Lung (tissue), 12 donors: Measurements from ENCODE around the gene DLGAP4. TPM values are rescaled to one million over a fixed set of nuclear protein-coding genes. Genes with fewer than 3 reads are reported as not detected.

Experiments used
- ATAC-seq: fragments of 200-7000 bp; cut with Tn5 transposase; one replicate; pipeline ENCODE4 v1.9.1; 2020; ENCODE audit warnings: moderate number of reproducible peaks; ENCODE audit not compliant: insufficient read depth, low FRiP score
- DNase-seq, 3 donors: peaks; one replicate each; pipeline ENCODE4 v3.0.0-alpha.2; 2013 to 2017
- H3K27ac ChIP-seq, 2 donors: one replicate each; pipeline ENCODE4 v1.5.1; 2013; ENCODE audit warnings: mild to moderate bottlenecking in 2 of 2, moderate library complexity in 2 of 2, control low read depth in 1 of 2, inconsistent platforms in 1 of 2, low read depth in 1 of 2, low read length in 1 of 2
- H3K27me3 ChIP-seq, 3 donors: one replicate each; pipeline ENCODE4 v1.5.1; 2013; ENCODE audit warnings: low read length in 2 of 3; ENCODE audit not compliant: control insufficient read depth in 3 of 3, insufficient read depth in 3 of 3
- H3K36me3 ChIP-seq, 4 donors: one replicate each; pipeline ENCODE4 v1.5.1; 2013; ENCODE audit warnings: low read length in 4 of 4, mild to moderate bottlenecking in 1 of 4, moderate library complexity in 1 of 4; ENCODE audit not compliant: control insufficient read depth in 4 of 4, insufficient read depth in 4 of 4
- H3K4me1 ChIP-seq, 5 donors: one replicate each; pipeline ENCODE4 v1.5.1; 2013; ENCODE audit warnings: low read length in 5 of 5, mild to moderate bottlenecking in 2 of 5, moderate library complexity in 1 of 5; ENCODE audit not compliant: control insufficient read depth in 5 of 5, insufficient read depth in 5 of 5
- H3K4me3 ChIP-seq: one replicate; pipeline ENCODE4 v1.5.1; 2013; ENCODE audit warnings: mild to moderate bottlenecking, control low read depth, moderate library complexity
- H3K9ac ChIP-seq, 2 donors: one replicate each; pipeline ENCODE4 v1.5.1; 2013; ENCODE audit warnings: low read length in 2 of 2, control low read depth in 1 of 2; ENCODE audit not compliant: insufficient read depth in 1 of 2
- H3K9me3 ChIP-seq, 4 donors: one replicate each; pipeline ENCODE4 v1.5.1; 2013; ENCODE audit warnings: low read length in 3 of 4, mild to moderate bottlenecking in 1 of 4, moderate library complexity in 1 of 4; ENCODE audit not compliant: control insufficient read depth in 4 of 4, insufficient read depth in 3 of 4
- WGBS, 2 donors: extraction: QIAGEN DNeasy Blood & Tissue Kit; methylation state at CpG; one replicate each; pipeline ENCODE4 v1.1.7; 2013; 5-methylcytosine and 5-hydroxymethylcytosine counted together
- polyA plus RNA-seq, 2 donors: library from polyadenylated mRNA; stranded (reverse); fragments of 200-250 nt; gene quantifications; one replicate each; pipeline ENCODE4 v1.2.1, GENCODE V29; 2013
- total RNA-seq, 2 donors: library from RNA; depleted of rRNA in 1 of 2; stranded (reverse); fragments of >200 nt in 1 of 2; gene quantifications; one replicate each; pipeline ENCODE4 v1.2.1, GENCODE V29; 2014 to 2021
- TF ChIP-seq, protein P1 (sequence below): IDR thresholded peaks from 2 replicates; pipeline ENCODE4 v1.5.1; 2012; ENCODE audit warnings: mild to moderate bottlenecking; ENCODE audit errors: control extremely low read depth, extremely low read depth
- donor health status: control.
- donor health status: control.
- donor health status: Bipolar disorder and iron deficiency.
- donor health status: healthy.
- donor health status: DM: yes; HTN: yes; CAD: no.

Gene DLGAP4
- total and polyA plus RNA-seq, 4 donors, result 34.6 to 67.6 (median 35.8) TPM

DNA sequence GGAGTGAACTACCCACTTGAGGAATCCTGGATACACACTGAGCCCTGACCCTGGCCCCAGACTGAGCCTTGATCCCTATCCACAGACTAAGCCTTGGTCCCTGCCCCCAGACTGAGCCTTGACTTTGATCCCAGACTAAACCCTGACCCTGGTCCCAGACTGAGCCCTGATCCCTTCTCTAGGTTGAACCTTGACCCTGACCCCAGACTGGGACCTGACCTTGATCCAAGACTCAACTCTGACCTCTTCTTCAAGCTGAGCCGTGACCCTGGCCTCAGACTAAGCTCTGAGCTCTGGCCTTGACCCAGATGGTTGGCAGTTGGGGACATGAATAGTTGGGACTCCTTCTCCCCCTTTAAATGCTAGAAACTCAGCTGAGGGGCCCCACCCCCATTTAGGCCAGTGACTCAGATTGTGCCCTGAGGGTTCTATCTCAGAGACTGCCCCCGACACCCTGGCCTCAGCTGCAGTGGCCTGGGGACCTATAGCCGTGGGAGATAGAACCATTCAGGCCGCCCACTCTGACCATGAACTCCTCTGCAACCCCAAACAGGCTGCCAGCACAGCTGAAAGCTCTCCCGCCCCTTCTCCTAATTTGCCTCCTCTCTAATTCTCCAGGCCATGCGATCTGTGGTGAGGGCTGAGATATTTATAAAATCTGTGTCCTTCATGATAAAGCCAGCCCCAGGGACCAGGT, 84.7 kb downstream of the DLGAP4 start:
- Histone ChIP-seq H3K4me3 (no peak overlapping the region), H3K27me3 (no peaks in the 10 kb centered on the region), H3K36me3 (no peaks in the 10 kb centered on the region), H3K4me1 (no peaks in the 10 kb centered on the region), H3K9ac (no peak overlapping the region), H3K27ac (no peak overlapping the region), H3K9me3 (peaks cover 0 to 4% (median 0%) of the 10 kb centered on the region in 4 donors)
- no peak for ATAC-seq
- WGBS, 2 donors, result 61 to 73% methylated on average over 6 of the region's 6 CpGs
- TF ChIP-seq, protein P1, sequence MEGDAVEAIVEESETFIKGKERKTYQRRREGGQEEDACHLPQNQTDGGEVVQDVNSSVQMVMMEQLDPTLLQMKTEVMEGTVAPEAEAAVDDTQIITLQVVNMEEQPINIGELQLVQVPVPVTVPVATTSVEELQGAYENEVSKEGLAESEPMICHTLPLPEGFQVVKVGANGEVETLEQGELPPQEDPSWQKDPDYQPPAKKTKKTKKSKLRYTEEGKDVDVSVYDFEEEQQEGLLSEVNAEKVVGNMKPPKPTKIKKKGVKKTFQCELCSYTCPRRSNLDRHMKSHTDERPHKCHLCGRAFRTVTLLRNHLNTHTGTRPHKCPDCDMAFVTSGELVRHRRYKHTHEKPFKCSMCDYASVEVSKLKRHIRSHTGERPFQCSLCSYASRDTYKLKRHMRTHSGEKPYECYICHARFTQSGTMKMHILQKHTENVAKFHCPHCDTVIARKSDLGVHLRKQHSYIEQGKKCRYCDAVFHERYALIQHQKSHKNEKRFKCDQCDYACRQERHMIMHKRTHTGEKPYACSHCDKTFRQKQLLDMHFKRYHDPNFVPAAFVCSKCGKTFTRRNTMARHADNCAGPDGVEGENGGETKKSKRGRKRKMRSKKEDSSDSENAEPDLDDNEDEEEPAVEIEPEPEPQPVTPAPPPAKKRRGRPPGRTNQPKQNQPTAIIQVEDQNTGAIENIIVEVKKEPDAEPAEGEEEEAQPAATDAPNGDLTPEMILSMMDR, result no peak
- no peak for DNase-seq

DNA sequence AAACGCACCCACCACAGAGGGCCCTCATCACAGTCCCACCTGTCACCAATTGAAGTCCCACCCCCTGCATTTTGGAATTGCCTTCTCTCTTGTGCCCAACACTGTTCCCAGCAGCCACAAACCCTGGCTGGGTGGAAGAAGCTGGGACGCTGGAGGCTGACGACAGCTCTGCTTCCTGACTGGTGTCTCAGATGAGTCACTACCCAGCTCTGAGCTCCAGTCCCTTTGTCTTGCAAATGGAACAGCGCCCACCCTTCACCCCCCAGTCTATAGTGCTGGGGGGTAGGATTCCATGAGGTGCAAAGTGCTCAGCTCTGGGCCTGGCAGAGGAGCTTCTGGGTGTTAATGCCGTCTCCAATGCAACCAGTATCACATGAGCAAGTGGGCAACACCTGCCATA, 85.3 kb downstream of the DLGAP4 start:
- Histone ChIP-seq H3K27ac (no peak overlapping the region), H3K36me3 (no peaks in the 10 kb centered on the region), H3K4me3 (no peak overlapping the region), H3K9me3 (peaks cover 0 to 2% (median 0%) of the 10 kb centered on the region in 4 donors), H3K27me3 (peaks cover 0 to 2% (median 0%) of the 10 kb centered on the region in 3 donors), H3K9ac (no peak overlapping the region), H3K4me1 (no peaks in the 10 kb centered on the region)
- TF ChIP-seq, protein P1, result no peak
- DNase-seq, result no peak
- no peak for ATAC-seq
- WGBS, 2 donors, result 26 to 36% methylated on average over 5 of the region's 5 CpGs

DNA sequence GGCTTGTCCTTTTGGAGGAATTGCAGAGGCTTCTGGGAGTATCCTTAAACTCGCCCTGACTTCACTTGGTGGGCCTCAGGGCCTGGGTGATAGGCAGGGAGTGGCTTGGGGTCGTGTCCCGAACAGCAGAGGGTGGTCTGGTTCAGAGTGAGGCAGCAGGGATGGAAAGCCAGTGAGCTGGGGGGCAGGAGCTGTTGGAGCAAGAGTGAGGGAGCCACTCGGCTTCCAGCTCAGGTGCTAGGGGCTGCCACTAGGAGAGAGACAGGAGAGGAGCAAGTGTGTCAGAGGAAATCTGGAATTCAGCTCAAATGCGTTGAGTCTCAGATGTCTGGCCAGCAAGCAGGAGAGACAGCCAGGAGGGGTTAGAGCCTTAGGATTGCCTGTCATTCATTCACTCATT, 85.8 kb downstream of the DLGAP4 start:
- Histone ChIP-seq H3K4me1 (no peaks in the 10 kb centered on the region), H3K9me3 (peaks cover 0 to 2% (median 0%) of the 10 kb centered on the region in 4 donors), H3K36me3 (no peaks in the 10 kb centered on the region), H3K27me3 (peaks cover 0 to 2% (median 0%) of the 10 kb centered on the region in 3 donors), H3K9ac (no peak overlapping the region), H3K4me3 (no peak overlapping the region), H3K27ac (no peak overlapping the region)
- TF ChIP-seq, protein P1, result no peak
- DNase-seq (no peak), ATAC-seq (no peak)
- WGBS, 2 donors, result 48 to 55% methylated on average over 5 of the region's 5 CpGs
